MM.1S (cell line): Measurements from ENCODE around the gene RBBP9.
"Not testable (repeated sequence)": the region's sequence is repeated elsewhere in the genome, so short reads cannot be mapped to it uniquely, and the experiment has no call there.

Experiments used
- CTCF ChIP-seq: fragments of 300-600 bp; sonication (generic); IDR thresholded peaks from 2 replicates; pipeline ENCODE4 v1.5.1; 2016; ENCODE audit warnings: antibody characterized with exemption, low read length, mixed read lengths
- EZH2 ChIP-seq: fragments of 300-600 bp; sonication (generic); optimal IDR thresholded peaks from 2 replicates; pipeline ENCODE3; 2017; ENCODE audit warnings: low read depth, mild to moderate bottlenecking, antibody characterized with exemption, low read length, mixed read lengths
- EZH2phosphoT487 ChIP-seq: fragments of 300-600 bp; sonication (generic); IDR thresholded peaks from 2 replicates; pipeline ENCODE4 v1.6.1; 2018; ENCODE audit warnings: antibody characterized with exemption, low read length

DNA sequence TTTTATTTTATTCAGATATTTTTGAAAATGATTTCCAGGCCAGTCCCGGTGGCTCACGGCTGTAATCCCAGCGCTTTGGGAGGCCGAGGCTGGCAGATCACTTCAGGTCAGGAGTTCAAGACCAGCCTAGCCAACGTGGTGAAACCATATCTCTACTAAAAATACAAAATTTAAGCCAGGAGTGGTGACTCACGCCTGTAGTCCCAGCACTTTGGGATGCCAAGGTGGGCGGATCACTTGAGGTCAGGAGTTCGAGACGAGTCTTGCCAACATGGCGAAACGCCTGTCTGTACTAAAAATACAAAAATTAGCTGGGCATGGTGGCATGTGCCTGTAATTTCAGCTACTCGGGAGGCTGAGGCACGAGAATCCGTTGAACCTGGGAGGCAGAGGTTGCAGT lies 29.7 kb upstream of the RBBP9 start:
- TF ChIP-seq CTCF, EZH2, EZH2phosphoT487: not testable (repeated sequence)
